22Rv1 (cell line): Measurements from ENCODE around the gene ZNF765.
"Not testable (repeated sequence)": the region's sequence is repeated elsewhere in the genome, so short reads cannot be mapped to it uniquely, and the experiment has no call there.

Experiments
- H3K27ac ChIP-seq: fragments of 450-650 bp; 2 replicates; pipeline ENCODE4 v1.5.1; 2017
- ZFX ChIP-seq: fragments of 450-650 bp; IDR thresholded peaks from 2 replicates; pipeline ENCODE4 v1.6.1; 2017; ENCODE audit warnings: antibody characterized with exemption, borderline replicate concordance
- TF ChIP-seq, protein P1 (sequence below): fragments of 450-650 bp; IDR thresholded peaks from 2 replicates; pipeline ENCODE4 v1.5.1; 2017; ENCODE audit warnings: mild to moderate bottlenecking

ZNF765 gene

GRCh38 chr19:53462861-53463260, 67.9 kb downstream of the ZNF765 start:
- H3K27ac ChIP-seq, result no peak overlapping the region
- TF ChIP-seq, protein P1, sequence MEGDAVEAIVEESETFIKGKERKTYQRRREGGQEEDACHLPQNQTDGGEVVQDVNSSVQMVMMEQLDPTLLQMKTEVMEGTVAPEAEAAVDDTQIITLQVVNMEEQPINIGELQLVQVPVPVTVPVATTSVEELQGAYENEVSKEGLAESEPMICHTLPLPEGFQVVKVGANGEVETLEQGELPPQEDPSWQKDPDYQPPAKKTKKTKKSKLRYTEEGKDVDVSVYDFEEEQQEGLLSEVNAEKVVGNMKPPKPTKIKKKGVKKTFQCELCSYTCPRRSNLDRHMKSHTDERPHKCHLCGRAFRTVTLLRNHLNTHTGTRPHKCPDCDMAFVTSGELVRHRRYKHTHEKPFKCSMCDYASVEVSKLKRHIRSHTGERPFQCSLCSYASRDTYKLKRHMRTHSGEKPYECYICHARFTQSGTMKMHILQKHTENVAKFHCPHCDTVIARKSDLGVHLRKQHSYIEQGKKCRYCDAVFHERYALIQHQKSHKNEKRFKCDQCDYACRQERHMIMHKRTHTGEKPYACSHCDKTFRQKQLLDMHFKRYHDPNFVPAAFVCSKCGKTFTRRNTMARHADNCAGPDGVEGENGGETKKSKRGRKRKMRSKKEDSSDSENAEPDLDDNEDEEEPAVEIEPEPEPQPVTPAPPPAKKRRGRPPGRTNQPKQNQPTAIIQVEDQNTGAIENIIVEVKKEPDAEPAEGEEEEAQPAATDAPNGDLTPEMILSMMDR, result no peak
- no peak for TF ChIP-seq ZFX

GRCh38 chr19:53463263-53463662, 68.3 kb downstream of the ZNF765 start:
- H3K27ac ChIP-seq, result no peak overlapping the region
- TF ChIP-seq ZFX, result no peak
- TF ChIP-seq, protein P1, result no peak

GRCh38 chr19:53466726-53467484, 72.0 kb downstream of the ZNF765 start:
- H3K27ac ChIP-seq, result peak overlapping the region; percentile 75
- no peak for TF ChIP-seq ZFX
- TF ChIP-seq, protein P1, result peak; percentile 25; the same call in 1 of the 2 replicates

GRCh38 chr19:53467485-53468262, 72.7 kb downstream of the ZNF765 start, which contains the start of gene ZNF813:
Gene ZNF813, plus strand, starts transcription at chr19:53467733. Its CDS starts 16,090 bp downstream, at chr19:53483823.
- peak within 1 kb of the TSS; percentile 75 for H3K27ac ChIP-seq
- TF ChIP-seq, protein P1, result no peak
- TF ChIP-seq ZFX, result no peak

GRCh38 chr19:53468628-53469027, 73.7 kb downstream of the ZNF765 start:
- not testable (repeated sequence) for H3K27ac ChIP-seq

- TF ChIP-seq, protein P1, result no peak
- no peak for TF ChIP-seq ZFX
- H3K27ac ChIP-seq, result no peak overlapping the region
Observed at GRCh38 chr19:53471916-53472315, 77.0 kb downstream of the ZNF765 start.

DNA sequence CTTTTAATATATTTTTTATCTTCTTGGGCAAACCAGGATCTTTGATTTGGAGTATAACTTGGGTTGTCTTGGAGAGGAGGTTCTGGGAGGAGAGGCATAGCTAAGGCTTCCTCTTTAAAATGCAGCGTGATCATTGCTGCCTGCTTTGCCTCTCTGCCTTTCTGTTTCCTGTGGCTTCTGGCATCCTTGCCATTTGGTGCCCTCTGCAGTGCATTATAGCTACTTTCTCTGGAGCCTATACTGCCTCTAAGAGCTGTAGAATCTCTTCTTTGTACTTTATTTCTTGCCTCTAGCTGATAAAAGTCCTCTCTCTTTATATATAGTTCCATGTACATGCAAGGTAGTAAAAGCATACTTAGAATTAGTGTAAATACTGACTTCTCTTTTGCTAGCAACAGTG, 79.9 kb downstream of the ZNF765 start:
- H3K27ac ChIP-seq, result not testable (repeated sequence)

- not testable (repeated sequence) for H3K27ac ChIP-seq
Observed at GRCh38 chr19:53475470-53475869, 80.5 kb downstream of the ZNF765 start.
